A549 (cell line): ENCODE measurements around the gene MRPS34. TPM values are rescaled to one million over a fixed set of nuclear protein-coding genes. Genes with fewer than 3 reads are reported as not detected.

Experiments
- ATAC-seq, 2 experiments: fragments of 200-7000 bp in 1 of 2; fragments of >200 bp in 1 of 2; cut with Nextera tagmentation in 1 of 2; cut with Tn5 transposase in 1 of 2; 3 replicates each; pipeline versions ENCODE4 v1.8.0 to v1.9.1; 2018 to 2020; ENCODE audit warnings: mild to moderate bottlenecking in 1 of 2, moderate library complexity in 1 of 2
- CTCF ChIA-PET: fragments of 300-600 bp; sonication (Branson Sonifier 250); formaldehyde crosslinking; extraction: SDS; loops from one replicate; lab custom pipeline; 2021; ENCODE audit warnings: antibody characterized with exemption, inconsistent platforms; lab: Yijun Ruan, JAX
- POLR2A ChIA-PET: fragments of 350-600 bp; formaldehyde crosslinking; extraction: SDS; loops from one replicate; lab custom pipeline; 2021; ENCODE audit warnings: antibody characterized with exemption, inconsistent platforms; lab: Yijun Ruan, JAX
- DNase-seq, 2 experiments: peaks; one replicate each; pipeline versions ENCODE4 v3.0.0 to v3.0.0-alpha.2; 2011 to 2016; ENCODE audit warnings: low read depth in 1 of 2, low spot score in 1 of 2
- FAIRE-seq: peaks from 2 replicates; lab custom pipeline; 2011; peaks lifted over from hg19 to GRCh38; lab: Jason Lieb, UNC
- H3K27ac ChIP-seq, 2 experiments: fragments of >200 bp; sonication (Bioruptor Twin); formaldehyde crosslinking; 3 replicates each; pipeline ENCODE4 v1.5.1; 2016 to 2017
- H3K4me1 ChIP-seq: fragments of >200 bp; sonication (Bioruptor Twin); formaldehyde crosslinking; 3 replicates; pipeline ENCODE4 v1.6.1; 2016
- H3K4me2 ChIP-seq: fragments of >200 bp; sonication (Bioruptor Twin); formaldehyde crosslinking; 3 replicates; pipeline ENCODE4 v1.6.1; 2016
- H3K4me3 ChIP-seq: fragments of >200 bp; sonication (Bioruptor Twin); formaldehyde crosslinking; 3 replicates; pipeline ENCODE4 v1.5.1; 2016
- H3K9me3 ChIP-seq: fragments of >200 bp; sonication (Bioruptor Twin); formaldehyde crosslinking; 3 replicates; pipeline ENCODE4 v1.6.1; 2016
- CBX2 ChIP-seq: fragments of 200-600 bp; sonication (generic); IDR thresholded peaks from 2 replicates; pipeline ENCODE4 v1.6.1; 2016; ENCODE audit warnings: low read depth, mild to moderate bottlenecking, borderline replicate concordance
- CBX8 ChIP-seq: fragments of 200-600 bp; sonication (generic); IDR thresholded peaks from 2 replicates; pipeline ENCODE4 v1.6.1; 2016
- CTCF ChIP-seq: fragments of >200 bp; sonication (Bioruptor Twin); formaldehyde crosslinking; IDR thresholded peaks from 3 replicates; pipeline ENCODE4 v1.5.1; 2016
- EHMT2 ChIP-seq: fragments of 200-600 bp; sonication (generic); IDR thresholded peaks from 2 replicates; pipeline ENCODE4 v1.6.1; 2016; ENCODE audit warnings: antibody characterized with exemption, low read depth, mild to moderate bottlenecking, moderate library complexity
- FOSB ChIP-seq: fragments of 250-450 bp; sonication (Bioruptor Pico); IDR thresholded peaks from 2 replicates; pipeline ENCODE4 v1.5.0; 2020; ENCODE audit warnings: mild to moderate bottlenecking, moderate library complexity
- HDAC2 ChIP-seq: fragments of 200-600 bp; sonication (generic); IDR thresholded peaks from 2 replicates; pipeline ENCODE4 v1.6.1; 2016
- HEYL ChIP-seq: fragments of 250-450 bp; sonication (Bioruptor Pico); IDR thresholded peaks from 2 replicates; pipeline ENCODE4 v1.8.0; 2021; ENCODE audit warnings: mild to moderate bottlenecking, moderate library complexity
- HOXA7 ChIP-seq: fragments of 250-450 bp; sonication (Bioruptor Pico); IDR thresholded peaks from 2 replicates; pipeline ENCODE4 v1.5.0; 2020; ENCODE audit warnings: mild to moderate bottlenecking, moderate library complexity
- HOXB5 ChIP-seq: fragments of 250-450 bp; sonication (Bioruptor Pico); IDR thresholded peaks from 2 replicates; pipeline ENCODE4 v1.5.0; 2020; ENCODE audit warnings: mild to moderate bottlenecking, moderate library complexity
- KDM1A ChIP-seq: fragments of 200-600 bp; sonication (generic); IDR thresholded peaks from 2 replicates; pipeline ENCODE4 v1.6.1; 2016; ENCODE audit warnings: low read depth, mild to moderate bottlenecking
- KDM5A ChIP-seq: fragments of 200-600 bp; sonication (generic); IDR thresholded peaks from 2 replicates; pipeline ENCODE4 v1.6.1; 2016; ENCODE audit warnings: antibody characterized with exemption, mild to moderate bottlenecking
- MAFK ChIP-seq: fragments of 450-650 bp; IDR thresholded peaks from 2 replicates; pipeline ENCODE4 v1.6.1; 2014; ENCODE audit not compliant: partially characterized antibody
- MAX ChIP-seq: IDR thresholded peaks from 2 replicates; pipeline ENCODE4 v1.6.1; 2012
- MYC ChIP-seq: IDR thresholded peaks from 2 replicates; pipeline ENCODE4 v1.6.1; 2012; ENCODE audit warnings: mild to moderate bottlenecking, inconsistent platforms, low read length, improper control_type of control experiment, borderline replicate concordance
- NFE2L2 ChIP-seq: fragments of 150-350 bp; conservative IDR thresholded peaks from 2 replicates; pipeline ENCODE4 v1.6.1; 2014; ENCODE audit warnings: low read length
- NPAS2 ChIP-seq: fragments of 250-450 bp; sonication (Bioruptor Pico); IDR thresholded peaks from 2 replicates; pipeline ENCODE4 v1.8.0; 2022; ENCODE audit warnings: mild to moderate bottlenecking, moderate library complexity, borderline replicate concordance
- POLR2A ChIP-seq: IDR thresholded peaks from 2 replicates; pipeline ENCODE4 v1.6.1; 2012; ENCODE audit warnings: mild to moderate bottlenecking, low read length
- RARB ChIP-seq: fragments of 250-450 bp; sonication (Bioruptor Pico); IDR thresholded peaks from 2 replicates; pipeline ENCODE4 v1.8.0; 2021; ENCODE audit warnings: mild to moderate bottlenecking, moderate library complexity
- RFX5 ChIP-seq: fragments of 450-650 bp; IDR thresholded peaks from 2 replicates; pipeline ENCODE4 v1.7.1; 2014; ENCODE audit warnings: antibody characterized with exemption, mild to moderate bottlenecking, moderate library complexity
- SREBF2 ChIP-seq: fragments of 450-650 bp; IDR thresholded peaks from 2 replicates; pipeline ENCODE4 v1.6.1; 2014; ENCODE audit warnings: mild to moderate bottlenecking, moderate library complexity
- USF2 ChIP-seq: fragments of 450-650 bp; IDR thresholded peaks from 2 replicates; pipeline ENCODE4 v1.6.1; 2014; ENCODE audit warnings: antibody characterized with exemption
- ZC3H11A ChIP-seq: fragments of 450-650 bp; IDR thresholded peaks from 2 replicates; pipeline ENCODE4 v1.6.1; 2014; ENCODE audit warnings: antibody characterized with exemption, mild to moderate bottlenecking
- ZFP36 ChIP-seq: fragments of 450-650 bp; IDR thresholded peaks from 2 replicates; pipeline ENCODE4 v1.6.1; 2014; ENCODE audit warnings: borderline replicate concordance; ENCODE audit not compliant: partially characterized antibody
- ZNF302 ChIP-seq: fragments of 250-450 bp; sonication (Bioruptor Pico); IDR thresholded peaks from 2 replicates; pipeline ENCODE4 v1.9.0; 2021; ENCODE audit warnings: inconsistent platforms, mild to moderate bottlenecking, moderate library complexity
- WGBS: methylation state at CpG from one replicate; pipeline ENCODE4 v1.1.6; 2017; ENCODE audit errors: missing lambda C conversion rate; 5-methylcytosine and 5-hydroxymethylcytosine counted together
- polyA plus RNA-seq, 4 experiments: library from polyadenylated mRNA; depleted of rRNA in 3 of 4; stranded (reverse); fragments of >200 nt; fragmentation: RNase III in 1 of 4; extraction: RNeasy Plus Mini Kit Qiagen cat#74134 plus additional on column Dnase treatment in 1 of 4; gene quantifications; 2 replicates in 3 of 4; 3 replicates in 1 of 4; pipeline ENCODE4 v1.2.3, GENCODE V29; 2011 to 2017
- TF ChIP-seq, protein P1 (sequence below): fragments of 150-350 bp; IDR thresholded peaks from 2 replicates; pipeline ENCODE4 v1.6.1; 2014; ENCODE audit warnings: low read depth, mild to moderate bottlenecking, low read length

MRPS34 gene
- polyA plus RNA-seq, 2 of the 4 experiments (the other 2 are of a cell fraction) = 118 to 220 TPM

GRCh38 chr16:1810536-1810935 is 37.6 kb upstream of the MRPS34 start (continued):
- no peak for TF ChIP-seq USF2
- TF ChIP-seq, all 56 proteins: peak for 0

- TF ChIP-seq USF2 = no peak
- no peak for TF ChIP-seq POLR2A
- no peak for TF ChIP-seq RFX5
- TF ChIP-seq MAFK = no peak
- TF ChIP-seq KDM5A = no peak
- no peak for TF ChIP-seq ZFP36
- no peak for TF ChIP-seq KDM1A
- Histone ChIP-seq H3K27ac (no peak overlapping the region), H3K9me3 (no peaks in the 10 kb centered on the region), H3K4me2 (no peak overlapping the region), H3K4me3 (no peak overlapping the region), H3K4me1 (peaks cover 10% of the 10 kb centered on the region; the same call in 1 of the 3 replicates)
- ChIA-PET CTCF (interaction anchor here (1.3 to 1.8 kb wide), 3 partner anchors 13 to 36 kb away, joined by 3 to 4 read pairs (median 4); no protein-coding TSS in a partner anchor), POLR2A (no interaction called here)
- DNase-seq = no peak
- no peak for ATAC-seq
- no peak for FAIRE-seq
- WGBS = 93% methylated on average over 16 of the region's 16 CpGs
Observed at GRCh38 chr16:1810106-1810505, 37.2 kb upstream of the MRPS34 start.

DNA sequence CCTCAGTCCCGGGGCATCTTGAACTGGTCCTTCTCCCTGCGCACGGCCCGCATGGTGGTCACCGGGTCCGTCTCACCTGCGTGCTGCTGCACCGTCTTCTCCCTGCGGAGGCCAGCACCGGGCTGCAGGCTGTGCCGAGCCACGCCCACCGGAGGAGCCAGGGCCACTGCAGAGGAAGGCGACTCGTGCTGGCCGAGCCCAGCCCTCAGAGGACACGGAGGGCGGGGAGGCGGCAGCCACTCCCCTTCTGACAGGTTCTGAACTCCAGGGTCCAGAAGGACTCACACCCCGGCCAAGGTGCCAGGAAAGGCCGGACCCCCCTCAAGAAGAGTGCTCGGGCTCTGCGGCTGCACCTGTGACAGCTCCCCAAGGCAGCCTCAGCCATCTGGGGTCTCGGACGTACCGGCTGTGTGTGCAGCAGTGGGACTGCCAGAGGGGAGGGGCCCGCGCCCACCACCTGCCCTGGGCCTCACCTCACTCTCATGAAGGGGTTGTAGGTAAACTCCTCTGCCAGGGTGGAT is 36.4 kb upstream of the MRPS34 start:
- ATAC-seq (peak in 1 of 2 experiments; percentile 68; a peak in 3 of 6 replicates), DNase-seq (peak in 1 of 2 experiments; percentile 50), FAIRE-seq (no peak)
- ChIA-PET POLR2A (no interaction called here), CTCF (no interaction called here)
- Histone ChIP-seq H3K4me2 (no peak overlapping the region), H3K4me1 (peaks cover 10% of the 10 kb centered on the region; the same call in 1 of the 3 replicates), H3K27ac (no peak overlapping the region), H3K4me3 (no peak overlapping the region), H3K9me3 (no peaks in the 10 kb centered on the region)
- TF ChIP-seq CBX2 = no peak
- TF ChIP-seq, protein P1, sequence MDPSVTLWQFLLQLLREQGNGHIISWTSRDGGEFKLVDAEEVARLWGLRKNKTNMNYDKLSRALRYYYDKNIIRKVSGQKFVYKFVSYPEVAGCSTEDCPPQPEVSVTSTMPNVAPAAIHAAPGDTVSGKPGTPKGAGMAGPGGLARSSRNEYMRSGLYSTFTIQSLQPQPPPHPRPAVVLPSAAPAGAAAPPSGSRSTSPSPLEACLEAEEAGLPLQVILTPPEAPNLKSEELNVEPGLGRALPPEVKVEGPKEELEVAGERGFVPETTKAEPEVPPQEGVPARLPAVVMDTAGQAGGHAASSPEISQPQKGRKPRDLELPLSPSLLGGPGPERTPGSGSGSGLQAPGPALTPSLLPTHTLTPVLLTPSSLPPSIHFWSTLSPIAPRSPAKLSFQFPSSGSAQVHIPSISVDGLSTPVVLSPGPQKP = no peak
- TF ChIP-seq CTCF = no peak
- TF ChIP-seq MAX = no peak
- no peak for TF ChIP-seq CBX8
- no peak for TF ChIP-seq USF2
- no peak for TF ChIP-seq ZNF302 (CRISPR knock-in tag)
- TF ChIP-seq POLR2A = no peak
- TF ChIP-seq NPAS2 (CRISPR knock-in tag) = no peak
- no peak for TF ChIP-seq NFE2L2
- TF ChIP-seq FOSB (CRISPR knock-in tag) = no peak
- TF ChIP-seq ZC3H11A = no peak
- no peak for TF ChIP-seq HDAC2
- TF ChIP-seq SREBF2 = no peak
- TF ChIP-seq HOXB5 (CRISPR knock-in tag) = no peak
- no peak for TF ChIP-seq RARB (CRISPR knock-in tag)
- no peak for TF ChIP-seq HEYL
- TF ChIP-seq EHMT2 = no peak
- TF ChIP-seq MYC = no peak
- no peak for TF ChIP-seq HOXA7 (CRISPR knock-in tag)
- 86% methylated on average over 17 of the region's 28 CpGs for WGBS
